ENCODE data around the gene KIF26B.

KIF26B gene

DNA sequence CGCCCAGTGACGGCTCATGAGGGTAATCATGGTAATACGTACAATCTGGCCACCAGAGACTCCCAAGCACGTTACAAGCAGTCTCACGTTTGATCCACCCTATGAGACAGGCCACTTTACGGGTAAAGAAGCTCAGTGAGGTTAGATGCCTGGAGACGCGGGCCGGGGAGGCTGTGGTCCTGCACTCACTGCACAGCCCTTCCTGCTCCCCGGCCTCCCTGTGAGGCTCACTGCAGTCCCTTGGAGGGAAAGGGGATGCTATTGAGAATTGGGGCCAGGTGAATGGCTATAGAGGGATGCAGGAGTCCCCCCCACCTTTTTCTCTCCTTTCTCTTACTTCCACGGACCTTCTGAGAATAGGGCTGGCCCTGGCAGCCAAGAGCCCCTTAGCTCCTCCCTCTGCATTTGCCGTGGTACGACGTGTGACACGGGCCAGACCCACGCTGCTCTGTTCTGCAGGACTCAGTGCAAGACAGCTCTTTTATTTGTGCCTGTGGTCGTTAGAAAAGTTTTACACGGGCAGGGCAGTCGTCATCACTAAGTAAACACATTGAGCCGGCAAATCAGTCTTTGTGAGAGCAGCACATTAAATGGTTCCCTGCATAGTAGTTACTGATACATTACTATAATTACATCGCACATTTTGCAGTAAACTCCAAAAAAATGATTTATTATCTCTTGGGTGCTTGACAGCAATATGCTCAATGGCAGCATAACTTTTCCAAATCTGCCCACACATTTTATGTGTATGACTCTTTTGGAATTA, 18.8 kb downstream of the KIF26B start:
- DNase-seq: no peak

DNA sequence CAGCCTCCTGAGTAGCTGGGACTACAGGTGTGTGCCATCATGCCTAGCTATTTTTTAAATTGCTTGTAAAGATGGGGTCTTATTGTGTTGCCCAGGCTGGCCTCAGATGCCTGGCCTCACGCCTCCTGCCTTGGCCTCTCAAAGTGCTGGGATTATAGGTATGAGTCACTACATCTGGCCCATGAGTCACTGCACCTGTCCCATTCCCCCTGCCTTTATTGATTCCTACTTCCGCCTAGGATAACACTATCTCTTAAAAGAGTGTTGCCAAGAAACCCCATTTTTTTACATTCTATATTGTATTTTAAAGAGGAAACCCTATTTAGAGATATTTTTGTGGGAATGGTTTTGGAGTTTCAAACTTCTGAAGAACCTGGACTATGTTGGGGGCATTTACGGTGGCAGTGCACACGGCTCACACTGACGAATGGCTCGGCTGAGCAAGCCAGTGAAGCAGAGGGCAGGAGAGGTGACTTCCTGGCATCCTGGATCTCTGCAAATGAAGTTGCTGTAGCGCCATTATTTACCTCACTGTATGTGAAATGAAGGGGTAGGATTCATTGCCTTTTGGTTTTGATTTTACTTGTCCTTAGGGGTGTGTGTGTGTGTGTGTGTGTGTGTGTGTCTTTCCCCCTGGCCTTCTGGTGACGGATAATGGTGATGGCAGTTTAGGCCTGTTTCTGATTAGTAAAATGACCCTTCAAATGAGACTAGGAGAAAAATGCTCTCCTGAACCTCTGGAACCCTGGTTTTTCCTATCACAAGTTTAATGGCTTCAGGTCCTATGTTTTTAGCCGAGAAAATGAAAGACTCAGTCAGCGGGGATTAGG, 22.5 kb downstream of the KIF26B start:
- no peak for DNase-seq

DNA sequence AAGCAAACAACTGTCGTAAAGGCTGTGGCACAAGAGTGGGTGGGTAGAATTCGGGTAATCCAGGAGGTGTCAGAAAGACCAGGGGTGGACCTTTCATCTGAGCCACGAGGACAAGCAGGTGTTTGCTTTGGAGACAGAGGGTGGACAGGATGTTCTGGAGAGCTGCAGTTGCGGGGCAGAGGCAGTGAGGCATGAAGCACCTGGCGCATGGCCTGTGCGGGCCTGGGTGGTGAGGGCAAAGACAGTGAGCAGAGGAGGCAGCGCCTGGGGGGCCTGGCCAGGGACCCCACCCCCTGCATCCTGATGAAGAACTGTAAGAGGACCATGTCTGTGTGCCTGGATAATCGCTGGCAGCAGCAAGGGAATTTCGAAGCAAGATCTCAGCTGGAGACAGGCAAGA, 24.9 kb downstream of the KIF26B start:
- no peak for DNase-seq

DNA sequence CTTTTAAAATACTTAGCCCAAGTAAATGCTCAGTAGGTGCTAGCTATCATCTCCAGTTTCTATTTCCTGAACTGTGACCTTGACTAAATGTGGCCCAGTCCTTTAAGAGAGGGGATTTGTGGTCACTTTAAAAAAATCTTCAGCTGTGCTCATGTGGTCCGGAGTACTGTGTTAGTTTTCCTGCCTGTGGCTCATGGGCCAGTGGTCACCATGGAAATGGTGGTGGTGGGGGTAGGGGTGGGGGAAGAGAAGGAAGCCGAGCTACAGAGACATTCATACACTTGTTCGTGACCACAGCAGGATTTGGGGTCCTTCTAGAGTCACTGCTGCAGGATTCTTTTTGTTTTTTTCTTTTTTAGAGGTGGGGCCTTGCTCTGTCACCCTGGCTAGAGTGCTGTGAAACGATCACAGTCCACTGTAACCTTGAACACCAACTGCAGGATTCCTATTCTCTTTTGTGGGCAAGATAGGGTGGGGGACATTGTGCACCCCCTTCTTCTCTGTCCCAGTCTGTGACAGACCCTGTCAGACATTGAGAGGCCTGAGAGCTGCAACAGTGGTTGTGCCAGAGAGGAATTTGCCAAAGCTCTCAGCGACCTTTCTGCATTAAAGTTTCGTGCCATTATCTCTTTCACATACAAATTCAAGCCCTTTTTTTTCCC, 25.8 kb downstream of the KIF26B start:
- DNase-seq: no peak

DNA sequence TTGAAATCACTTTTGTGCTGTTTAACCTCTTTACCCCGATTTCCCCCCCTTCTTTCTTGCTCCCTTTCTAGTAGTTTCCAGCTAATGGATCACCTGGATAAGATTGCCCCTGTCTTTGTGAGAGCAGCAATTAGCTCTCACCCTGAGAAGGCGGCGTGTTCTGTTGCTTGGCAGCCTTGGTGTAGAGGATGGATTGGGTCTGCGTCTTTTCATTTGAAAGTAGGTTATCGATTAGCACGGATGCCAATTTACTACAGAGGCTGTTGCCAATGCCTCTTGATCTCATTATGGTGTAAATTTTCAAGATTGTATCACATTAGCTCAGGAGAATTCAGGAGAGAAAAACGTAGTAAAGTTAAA, 26.4 kb downstream of the KIF26B start:
- DNase-seq: no peak

DNA sequence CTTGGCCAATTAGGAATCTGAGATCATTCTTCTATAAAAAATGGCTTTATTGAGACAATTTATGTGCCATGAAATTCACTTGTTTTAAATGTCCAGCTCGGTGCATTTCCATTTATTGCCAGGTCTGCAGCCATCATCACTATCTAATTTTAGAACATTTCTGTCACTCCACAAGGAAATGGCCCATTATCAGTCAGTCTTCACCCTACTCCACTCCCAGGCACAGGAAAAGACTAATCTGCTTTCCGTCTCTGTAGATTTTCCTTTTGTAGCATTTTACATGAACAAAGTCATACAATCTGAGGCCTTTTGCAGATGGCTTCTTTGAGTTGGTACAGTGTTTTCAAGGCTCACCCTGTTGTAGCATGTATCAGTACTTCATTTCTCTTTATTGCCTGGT, 27.2 kb downstream of the KIF26B start:
- no peak for DNase-seq

DNA sequence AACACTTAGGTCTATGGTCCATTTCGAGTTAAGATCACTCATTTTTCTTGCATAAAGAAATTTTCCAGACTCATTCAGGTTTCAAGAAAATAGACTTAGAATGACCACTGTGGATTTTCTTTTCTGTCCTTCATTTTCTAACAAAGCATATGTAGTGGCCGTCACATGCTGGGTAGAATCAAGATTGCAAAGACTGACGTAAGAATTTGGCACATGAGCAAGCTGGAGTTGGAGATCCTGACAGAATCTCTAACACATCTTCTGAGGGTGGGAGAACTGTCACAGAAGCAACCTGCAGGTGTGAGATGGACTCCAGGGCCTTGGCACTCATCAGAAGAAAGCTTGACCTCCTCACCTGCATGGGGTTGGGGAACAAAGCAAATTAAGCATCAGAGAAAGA, 28.6 kb downstream of the KIF26B start:
- DNase-seq: no peak

DNA sequence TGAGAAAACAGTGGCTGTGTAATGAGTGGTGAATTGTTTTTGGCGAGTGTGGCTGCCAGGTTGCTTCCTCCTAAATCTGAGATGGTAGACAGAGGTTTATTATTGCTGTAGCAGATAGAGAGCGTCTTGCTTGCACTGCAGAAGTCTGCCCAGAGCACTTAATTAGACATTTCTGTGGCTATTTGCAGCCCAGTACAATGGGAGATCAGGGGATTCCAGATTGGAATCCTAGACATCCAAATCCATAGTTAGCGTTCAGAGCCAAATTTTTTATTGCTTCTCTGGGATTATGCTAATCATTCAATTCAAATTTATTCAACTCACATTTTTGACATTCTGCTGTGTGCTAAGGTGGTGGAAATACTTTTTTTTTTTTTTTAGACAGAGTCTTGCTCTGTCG, 30.0 kb downstream of the KIF26B start:
- DNase-seq: no peak

DNA sequence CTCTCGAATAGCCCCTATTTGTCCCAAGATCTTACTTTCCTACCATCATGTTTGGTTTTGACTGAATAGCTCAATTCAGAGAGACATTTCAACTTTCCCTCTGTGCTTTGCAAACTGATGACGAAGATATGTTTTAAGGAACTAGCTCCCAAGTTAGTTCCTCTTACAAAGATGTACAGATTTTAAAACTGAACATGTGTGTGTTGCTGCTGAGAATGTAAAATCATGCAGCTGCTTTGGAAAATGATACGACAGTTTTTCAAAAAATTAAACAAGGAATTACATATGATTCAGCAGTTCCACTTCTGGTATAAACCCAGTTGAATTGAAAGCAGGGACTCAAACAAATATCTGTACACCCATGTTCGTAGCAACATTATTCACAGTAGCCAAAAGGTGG, 33.6 kb downstream of the KIF26B start:
- no peak for DNase-seq

DNA sequence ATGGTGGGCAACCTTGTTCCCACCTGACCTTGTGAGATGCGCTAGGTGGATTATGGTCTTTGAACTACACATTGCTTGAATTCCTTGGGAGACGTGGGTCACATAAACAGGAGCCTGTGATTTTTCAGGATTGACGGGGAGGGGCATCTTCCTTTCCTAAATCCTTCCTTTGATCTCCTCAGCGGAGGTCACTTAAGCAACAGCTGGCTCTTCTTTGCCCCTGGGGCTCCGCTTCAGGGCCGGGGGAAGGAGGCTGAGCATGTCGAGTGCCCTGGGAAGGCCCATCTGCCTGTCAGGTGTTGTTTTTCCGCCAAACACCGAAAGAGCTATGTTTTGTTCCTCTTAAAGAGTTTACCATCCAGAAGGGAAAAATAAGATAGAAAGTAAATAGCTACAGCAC, 40.6 kb downstream of the KIF26B start:
- no peak for DNase-seq

DNA sequence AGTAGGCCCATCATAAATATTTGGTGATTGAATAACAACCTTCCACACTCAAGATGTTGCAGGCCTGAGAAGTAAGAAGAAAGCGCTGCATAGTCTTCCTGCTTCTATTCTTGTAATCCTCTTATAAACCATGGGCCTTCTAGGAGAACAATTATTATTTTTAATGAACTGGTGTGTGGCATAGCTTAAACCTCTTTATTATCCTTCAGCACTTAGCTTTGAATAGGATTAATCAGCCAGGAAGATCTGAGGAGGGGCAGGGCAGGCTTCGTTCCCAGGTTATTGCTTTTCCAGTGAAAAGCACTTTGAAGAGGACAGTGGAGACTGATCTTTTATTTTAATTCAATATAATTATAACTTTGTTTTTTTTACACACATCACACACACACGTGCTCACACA, 42.3 kb downstream of the KIF26B start:
- no peak for DNase-seq

DNA sequence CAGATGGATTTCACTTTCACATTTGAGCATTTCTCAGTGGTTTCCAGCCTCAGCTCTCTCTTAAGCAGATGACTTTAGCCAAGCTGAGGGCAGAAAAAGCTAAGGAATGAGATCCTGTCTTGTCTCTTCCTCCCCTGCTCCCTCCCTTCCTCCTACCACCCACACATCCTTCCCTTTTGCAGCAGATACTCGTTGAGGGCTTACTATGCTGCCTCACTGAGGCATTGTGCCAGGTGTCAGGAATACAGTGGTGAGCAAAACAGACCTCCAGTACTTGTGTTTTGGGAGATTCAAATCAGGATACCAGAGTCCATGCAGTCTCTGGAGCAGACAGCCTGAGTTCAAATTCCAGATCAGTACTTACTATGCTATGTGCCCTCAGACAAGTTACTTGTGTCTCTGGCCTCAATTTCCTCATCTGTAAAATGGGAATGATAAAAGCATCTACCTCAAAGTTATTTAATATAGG, 43.2 kb downstream of the KIF26B start:
- no peak for DNase-seq

DNA sequence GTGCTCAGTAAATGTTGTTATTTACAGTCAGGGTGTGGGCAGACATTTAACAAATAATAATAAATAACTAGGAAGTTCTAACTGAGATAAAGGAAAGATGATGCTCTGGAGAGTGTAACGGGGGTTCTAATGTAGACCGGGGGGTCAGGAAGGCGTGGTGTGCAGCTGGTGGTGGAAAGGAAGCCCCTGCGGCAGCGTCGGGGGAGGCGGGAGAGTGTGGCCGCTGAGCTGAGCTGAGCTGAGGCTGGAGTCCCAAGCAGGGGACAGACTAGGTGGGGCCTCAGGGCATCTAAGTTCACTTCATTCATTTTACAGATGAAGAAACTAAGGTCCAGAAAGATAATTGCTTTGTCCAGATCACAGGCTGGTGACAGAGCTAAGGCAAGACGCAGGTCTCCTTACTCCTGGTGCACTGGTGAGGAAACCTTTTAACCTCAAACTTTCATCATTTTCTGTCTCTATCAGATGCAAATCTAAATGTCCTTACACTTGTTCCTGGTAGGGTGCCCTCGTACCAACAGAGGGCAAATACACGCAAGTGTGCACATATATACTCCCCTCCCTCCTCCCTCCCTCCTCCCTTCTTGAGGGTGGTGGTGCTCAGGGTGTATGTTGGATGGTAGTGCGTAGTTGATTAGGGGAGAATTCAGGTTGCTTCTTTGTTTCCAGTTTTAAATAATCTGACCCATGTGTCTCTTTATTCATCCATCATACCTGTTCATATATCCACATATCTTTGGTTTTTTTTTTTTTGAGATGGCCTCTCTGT, 44.1 kb downstream of the KIF26B start:
- DNase-seq: no peak

DNA sequence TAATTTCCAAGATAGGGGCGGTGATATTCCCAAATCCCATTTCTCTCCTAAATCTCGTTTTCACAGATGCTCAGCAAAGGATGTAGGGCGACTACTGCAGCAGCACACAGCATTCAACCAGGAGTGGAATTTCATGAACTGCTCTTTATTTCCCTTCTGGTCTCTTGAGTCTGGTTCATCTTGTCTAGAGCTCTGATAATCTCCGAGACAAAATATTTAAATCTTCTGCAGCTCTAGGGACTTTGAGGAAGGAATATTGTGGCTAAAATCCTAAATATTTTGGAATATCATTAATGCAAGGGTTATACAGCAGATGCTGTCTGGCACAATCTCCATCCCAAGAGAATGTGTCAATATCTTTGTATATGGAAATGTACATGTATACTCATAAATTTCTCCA, 45.4 kb downstream of the KIF26B start:
- DNase-seq: no peak

DNA sequence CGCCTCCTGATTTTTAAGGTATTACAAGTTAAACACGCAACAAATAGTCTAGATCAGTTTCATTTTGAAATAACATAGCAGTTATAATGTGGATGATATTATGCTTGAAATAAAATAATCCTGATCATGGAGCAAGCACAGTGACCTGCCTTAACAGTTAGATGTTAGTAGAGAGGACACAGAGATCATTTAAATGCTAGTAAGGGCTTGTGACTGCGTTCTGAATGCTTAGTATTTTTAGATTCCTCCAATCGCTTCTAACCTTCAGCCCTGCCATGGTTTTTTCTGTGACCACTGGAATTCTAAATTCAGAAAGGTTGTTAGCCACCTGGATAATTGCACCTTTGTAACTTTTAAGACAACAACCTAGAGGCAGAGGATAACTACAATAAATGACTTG, 46.4 kb downstream of the KIF26B start:
- DNase-seq: no peak

DNA sequence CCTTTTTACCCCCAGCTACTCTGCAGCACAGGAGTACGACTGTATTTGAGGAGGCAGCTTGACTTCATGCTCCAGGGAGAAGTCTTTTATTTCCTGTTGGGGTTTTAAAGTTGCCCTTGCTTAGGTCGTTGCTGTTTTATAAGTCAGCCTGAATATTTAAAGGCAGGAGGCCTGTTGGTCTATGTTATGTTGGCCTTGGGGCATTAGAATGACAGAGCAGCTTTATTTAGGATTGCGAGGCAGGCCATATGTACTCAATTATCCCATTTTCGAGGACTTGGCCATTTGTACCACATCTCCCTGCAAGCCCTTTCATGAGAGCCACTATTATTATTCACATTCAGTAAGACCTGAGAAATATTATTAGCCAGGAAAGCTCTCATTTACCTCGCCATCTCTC, 47.0 kb downstream of the KIF26B start:
- no peak for DNase-seq

DNA sequence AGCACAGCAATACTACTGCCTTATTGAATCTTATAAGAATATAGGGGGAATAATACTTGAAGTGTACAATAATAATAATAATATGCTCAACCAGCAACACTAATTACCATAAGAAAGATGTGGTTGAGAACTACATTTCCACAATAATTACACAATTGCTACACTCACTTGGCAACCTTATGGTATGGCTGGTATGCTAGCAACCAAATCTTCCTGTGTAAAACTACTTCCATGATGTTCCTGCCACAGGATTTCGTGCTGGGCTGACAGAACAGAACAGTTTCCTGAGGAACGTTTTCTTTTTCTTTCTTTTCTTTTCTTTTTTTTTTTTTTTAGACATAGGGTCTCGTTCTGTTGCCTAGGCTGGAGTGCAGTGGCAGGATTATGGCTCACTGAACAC, 50.6 kb downstream of the KIF26B start:
- no peak for DNase-seq

DNA sequence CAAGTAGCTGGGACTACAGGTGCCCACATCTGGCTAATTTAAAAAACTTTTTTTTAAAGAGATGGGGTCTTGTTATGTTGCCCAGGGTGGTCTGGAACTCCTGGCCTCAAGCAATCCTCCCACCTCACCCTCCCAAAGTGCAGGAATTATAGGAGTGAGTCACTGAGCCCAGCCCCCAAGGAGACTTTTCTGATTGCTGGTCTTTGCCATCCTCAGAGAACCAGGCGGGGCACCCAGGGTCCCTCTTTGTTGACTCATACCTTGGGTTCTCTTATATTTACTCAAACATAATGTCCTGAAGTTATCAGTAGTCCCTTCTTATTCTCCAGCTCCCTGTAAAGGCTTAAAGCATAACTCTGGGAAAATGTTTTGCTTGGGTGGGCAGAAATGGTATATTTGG, 51.1 kb downstream of the KIF26B start:
- DNase-seq: no peak

DNA sequence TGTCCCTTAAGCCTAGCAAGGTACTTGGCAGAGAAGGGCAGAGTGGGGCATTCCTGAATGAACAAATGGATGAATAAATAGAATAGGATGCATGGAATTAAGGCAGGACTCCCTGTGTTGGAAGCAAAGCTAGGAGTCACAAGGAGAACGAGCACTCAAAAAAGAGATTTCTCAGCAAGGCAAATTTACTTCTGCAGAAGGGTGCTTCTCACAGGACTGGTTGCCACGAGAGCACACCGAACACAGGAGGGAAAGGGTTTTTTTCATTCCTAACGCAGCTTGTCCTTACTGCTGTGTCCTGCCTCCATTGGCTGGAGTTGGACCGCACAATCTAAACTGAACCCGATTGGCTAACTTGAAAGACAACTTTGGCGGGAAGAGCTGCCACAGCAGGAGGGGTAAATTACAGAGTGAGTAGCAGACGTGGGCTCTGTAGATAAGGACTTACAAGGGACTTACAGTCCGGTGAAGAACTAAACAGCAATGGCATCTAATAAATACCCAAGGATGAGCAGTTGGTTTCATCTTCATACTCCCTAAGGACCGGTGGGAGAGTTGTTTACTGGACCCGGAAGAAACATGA, 52.4 kb downstream of the KIF26B start:
- DNase-seq: no peak

DNA sequence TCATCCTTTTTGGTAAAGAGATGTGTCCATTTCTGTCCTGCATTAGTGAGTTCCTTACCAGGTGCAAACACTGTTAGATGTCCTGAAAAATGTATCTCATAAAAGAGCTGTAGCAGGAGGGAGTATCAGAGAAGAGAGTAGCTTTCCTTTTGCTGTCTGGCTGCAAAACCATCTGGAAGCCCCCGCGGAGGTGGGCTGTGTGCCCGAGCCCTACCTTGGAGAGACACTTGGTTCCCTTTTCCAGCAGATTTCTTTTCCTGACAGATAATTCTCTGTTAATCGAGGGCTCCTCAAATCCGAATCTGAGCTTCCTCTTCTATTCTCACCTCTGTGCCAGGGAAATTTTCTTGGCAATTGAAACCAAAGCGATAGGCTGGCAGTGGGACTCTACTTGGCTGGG, 53.0 kb downstream of the KIF26B start:
- DNase-seq: no peak

DNA sequence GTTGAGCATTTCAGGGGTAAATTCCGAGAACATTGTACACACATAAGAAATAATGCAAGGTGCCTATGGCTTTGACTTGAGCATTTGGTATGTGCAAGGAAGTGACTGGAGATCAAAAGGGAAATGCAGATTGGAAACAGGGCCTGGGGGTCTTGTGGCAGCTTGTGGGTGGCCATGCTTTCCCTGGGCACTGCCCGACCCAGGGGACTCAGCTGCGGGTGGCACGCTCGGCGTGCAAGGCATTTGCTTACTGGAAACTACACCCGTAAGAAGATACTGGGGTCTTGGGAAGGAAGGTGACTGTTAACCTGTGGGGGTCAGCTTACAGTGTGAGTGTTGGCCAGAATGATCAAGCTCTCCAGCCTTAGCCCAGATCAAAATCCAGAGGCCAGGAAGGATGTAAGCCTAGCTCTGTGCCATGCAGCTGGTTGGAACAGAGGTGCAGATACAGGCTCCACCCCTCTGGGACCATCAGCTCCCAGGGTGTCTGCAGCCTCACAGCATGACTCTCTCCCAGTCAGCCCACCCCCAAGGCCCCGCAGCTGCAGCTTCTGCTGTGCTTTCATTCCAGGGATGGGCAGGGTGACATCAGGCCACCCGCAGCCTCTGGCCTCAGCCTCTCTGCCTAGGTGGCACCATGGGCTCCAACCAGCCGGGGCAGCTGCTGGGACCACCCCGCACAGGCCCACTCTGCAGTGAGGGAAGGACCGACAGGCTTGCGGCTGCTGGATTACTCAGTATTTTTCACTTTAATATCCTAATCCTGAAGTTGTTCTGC, 55.1 kb downstream of the KIF26B start:
- no peak for DNase-seq
